NCI-H1105 (cell line): ENCODE results near the gene ADAMTS1.

Source experiments
- DNase-seq: peaks from one replicate; lab custom pipeline; 2025; lab: John Stamatoyannopoulos, UW

ADAMTS1 gene

GRCh38 chr21:26844258-26845065 is 747 bp downstream of the ADAMTS1 start:
- no peak for DNase-seq

- no peak for DNase-seq
These were observed 1.3 kb downstream of the ADAMTS1 start for GRCh38 chr21:26843933-26844257.

- no peak for DNase-seq
These were observed 2.0 kb downstream of the ADAMTS1 start for GRCh38 chr21:26842974-26843932.

- no peak for DNase-seq
These were observed 2.9 kb downstream of the ADAMTS1 start for GRCh38 chr21:26842300-26842699.

- no peak for DNase-seq
These were observed 4.3 kb downstream of the ADAMTS1 start for GRCh38 chr21:26840912-26841311.

GRCh38 chr21:26840201-26840600 is 5.0 kb downstream of the ADAMTS1 start:
- DNase-seq = no peak

- no peak for DNase-seq
These were observed 7.7 kb downstream of the ADAMTS1 start for GRCh38 chr21:26837539-26837938.

- DNase-seq = no peak
These were observed 8.7 kb downstream of the ADAMTS1 start for GRCh38 chr21:26836528-26836927.

- no peak for DNase-seq
These were observed 9.4 kb downstream of the ADAMTS1 start for GRCh38 chr21:26835714-26836265.

GRCh38 chr21:26835027-26835713 is 10.0 kb downstream of the ADAMTS1 start:
- DNase-seq = no peak

GRCh38 chr21:26834181-26834905 is 10.9 kb downstream of the ADAMTS1 start:
- DNase-seq = no peak

GRCh38 chr21:26833460-26833939 is 11.7 kb downstream of the ADAMTS1 start:
- DNase-seq = no peak

GRCh38 chr21:26833011-26833410 is 12.2 kb downstream of the ADAMTS1 start:
- no peak for DNase-seq

GRCh38 chr21:26832546-26832945 is 12.7 kb downstream of the ADAMTS1 start:
- no peak for DNase-seq

- no peak for DNase-seq
These were observed 18.4 kb downstream of the ADAMTS1 start for GRCh38 chr21:26826801-26827200.

- DNase-seq = no peak
These were observed 24.7 kb downstream of the ADAMTS1 start for GRCh38 chr21:26820509-26820908.

- no peak for DNase-seq
These were observed 25.4 kb downstream of the ADAMTS1 start for GRCh38 chr21:26819740-26820324.

- no peak for DNase-seq
These were observed 26.3 kb downstream of the ADAMTS1 start for GRCh38 chr21:26818906-26819305.

GRCh38 chr21:26815197-26815596 is 30.0 kb downstream of the ADAMTS1 start:
- DNase-seq = no peak

- no peak for DNase-seq
These were observed 30.8 kb downstream of the ADAMTS1 start for GRCh38 chr21:26814386-26814785.

GRCh38 chr21:26813426-26813998 is 31.7 kb downstream of the ADAMTS1 start:
- DNase-seq = no peak
